DND-41 (cell line): ENCODE results near the gene ADARB2.

Source experiments
- CTCF ChIP-seq: IDR thresholded peaks from 2 replicates; pipeline ENCODE4 v1.5.1; 2012; ENCODE audit warnings: borderline replicate concordance, low read length, moderate library complexity, mild to moderate bottlenecking; ENCODE audit not compliant: poor library complexity, severe bottlenecking; ENCODE audit errors: extremely low read depth
- EZH2 ChIP-seq: IDR thresholded peaks from 3 replicates; pipeline ENCODE4 v1.6.1; 2012; ENCODE audit warnings: borderline replicate concordance, low read depth, mild to moderate bottlenecking, moderate library complexity, low read length, inconsistent platforms; ENCODE audit not compliant: severe bottlenecking

- TF ChIP-seq CTCF, result no peak
- no peak for TF ChIP-seq EZH2
These were observed 85.2 kb downstream of the ADARB2 start for GRCh38 chr10:1652151-1652550.
